ENCODE results near the gene AHCY.
"Not testable (repeated sequence)": the region's sequence is repeated elsewhere in the genome, so short reads cannot be mapped to it uniquely, and the experiment has no call there.

- TF ChIP-seq CTCF (conservative IDR thresholded peaks at IDR 0.05 in 1 of 2, IDR thresholded peaks at IDR 0.05 in 1 of 2; ENCODE audit: low read depth in 1 of 2, low read length in 2 of 2); EZH2 (IDR thresholded peaks at IDR 0.05; ENCODE audit: low read length, missing control alignments): not testable (repeated sequence)
Measured at GRCh38 chr20:34263468-34263867, 39.7 kb downstream of the AHCY start.
